GM12891 (cell line): Measurements from ENCODE around the gene PRUNE2.

Experiments
- POLR2A ChIP-seq: IDR thresholded peaks from 2 replicates; pipeline ENCODE4 v1.6.1; 2011; ENCODE audit warnings: low read depth, low read length, control low read depth
- POLR2AphosphoS5 ChIP-seq: IDR thresholded peaks from 2 replicates; pipeline ENCODE4 v1.6.1; 2011; ENCODE audit warnings: low read depth, low read length, control low read depth

- no peak for TF ChIP-seq POLR2A
- TF ChIP-seq POLR2AphosphoS5 = no peak
Observed at GRCh38 chr9:76855015-76855414, 50.9 kb downstream of the PRUNE2 start.
